HUES64 (cell line): Measurements from ENCODE around the gene CREB3L1. TPM values are rescaled to one million over a fixed set of nuclear protein-coding genes. Genes with fewer than 3 reads are reported as not detected.

Source experiments
- H3K27ac ChIP-seq: 2 replicates; pipeline ENCODE4 v1.7.0; 2013; ENCODE audit warnings: low read depth, low read length, inconsistent platforms
- H3K27me3 ChIP-seq: 2 replicates; pipeline ENCODE4 v1.6.1; 2013; ENCODE audit warnings: mild to moderate bottlenecking, low read length; ENCODE audit not compliant: insufficient read depth
- H3K36me3 ChIP-seq: 2 replicates; pipeline ENCODE4 v1.6.1; 2013; ENCODE audit warnings: mild to moderate bottlenecking, low read length; ENCODE audit not compliant: insufficient read depth
- H3K4me1 ChIP-seq: 2 replicates; pipeline ENCODE4 v1.6.1; 2013; ENCODE audit warnings: mild to moderate bottlenecking, low read length, moderate library complexity; ENCODE audit not compliant: insufficient read depth
- H3K4me3 ChIP-seq: 2 replicates; pipeline ENCODE4 v1.5.1; 2013; ENCODE audit warnings: mild to moderate bottlenecking, low read length, moderate library complexity
- H3K9ac ChIP-seq: 2 replicates; pipeline ENCODE4 v1.6.1; 2013; ENCODE audit warnings: mild to moderate bottlenecking, low read depth, low read length
- H3K9me3 ChIP-seq: 2 replicates; pipeline ENCODE4 v1.6.1; 2013; ENCODE audit warnings: low read depth, low read length; ENCODE audit not compliant: insufficient read depth
- WGBS: fragments of 150-250, 120-280 bp; methylation state at CpG from one replicate; pipeline ENCODE4 v1.1.7; 2013; ENCODE audit warnings: missing lambda C conversion rate; 5-methylcytosine and 5-hydroxymethylcytosine counted together
- polyA plus RNA-seq, 2 experiments: library from polyadenylated mRNA; stranded (reverse); fragments of 50-300 nt; gene quantifications; one replicate each; pipeline ENCODE4 v1.2.3, GENCODE V29; 2013

CREB3L1 gene
- polyA plus RNA-seq (2013, experiment 1 of 2): 4.6 TPM
- 9.1 TPM for polyA plus RNA-seq (2013, experiment 2 of 2)

GRCh38 chr11:46277622-46278386, at the start of gene CREB3L1:
TSS of gene CREB3L1 (plus strand) at chr11:46277662. CDS start at chr11:46278112, 450 bp downstream.
- H3K4me3 ChIP-seq: peak within 1 kb of the TSS; percentile 77
- WGBS: under 1% methylated on average over 61 of the region's 61 CpGs
- no peaks in the 10 kb centered on the region for H3K27me3 ChIP-seq
- no peaks in the 10 kb centered on the region for H3K9me3 ChIP-seq
- 0 out of 2 replicates have a peak within 1 kb of the TSS, but pooled peaks have one; percentile 9 for H3K27ac ChIP-seq
- peaks cover 34% of the 10 kb centered on the region for H3K4me1 ChIP-seq
- H3K36me3 ChIP-seq: no peaks in the 10 kb centered on the region
- peak within 1 kb of the TSS; percentile 53 for H3K9ac ChIP-seq

- H3K27me3 ChIP-seq: no peaks in the 10 kb centered on the region
- peaks cover 4% of the 10 kb centered on the region; the same call in 1 of the 2 replicates for H3K9me3 ChIP-seq
- H3K36me3 ChIP-seq: no peaks in the 10 kb centered on the region
- peaks cover 5% of the 10 kb centered on the region for H3K4me1 ChIP-seq
- no peak overlapping the region for H3K27ac ChIP-seq
- H3K4me3 ChIP-seq: no peak overlapping the region
- H3K9ac ChIP-seq: no peak overlapping the region
- WGBS: 96% methylated on average over 13 of the region's 13 CpGs
Measured at GRCh38 chr11:46229230-46229629, 48.2 kb upstream of the CREB3L1 start.

- WGBS: 64% methylated on average over 12 of the region's 12 CpGs
- H3K27ac ChIP-seq: no peak overlapping the region
- no peak overlapping the region for H3K9ac ChIP-seq
- peaks cover 27% of the 10 kb centered on the region for H3K4me1 ChIP-seq
- peaks cover 31% of the 10 kb centered on the region for H3K27me3 ChIP-seq
- peaks cover 8% of the 10 kb centered on the region; the same call in 1 of the 2 replicates for H3K9me3 ChIP-seq
- no peaks in the 10 kb centered on the region for H3K36me3 ChIP-seq
- H3K4me3 ChIP-seq: no peak overlapping the region
Measured at GRCh38 chr11:46234311-46234710, 43.2 kb upstream of the CREB3L1 start.

- H3K36me3 ChIP-seq: no peaks in the 10 kb centered on the region
- H3K9me3 ChIP-seq: peaks cover 8% of the 10 kb centered on the region; the same call in 1 of the 2 replicates
- WGBS: no CpG with 5 or more reads among the region's 1 CpG
- H3K27ac ChIP-seq: no peak overlapping the region
- no peak overlapping the region for H3K4me3 ChIP-seq
- peaks cover 34% of the 10 kb centered on the region for H3K4me1 ChIP-seq
- no peak overlapping the region for H3K9ac ChIP-seq
- H3K27me3 ChIP-seq: peaks cover 31% of the 10 kb centered on the region
Measured at GRCh38 chr11:46235777-46236688, 41.4 kb upstream of the CREB3L1 start.

GRCh38 chr11:46236918-46237247, 40.6 kb upstream of the CREB3L1 start:
- H3K4me1 ChIP-seq: peaks cover 34% of the 10 kb centered on the region
- H3K27ac ChIP-seq: no peak overlapping the region; the same call in 1 of the 2 replicates
- H3K4me3 ChIP-seq: peak overlapping the region; percentile 56
- H3K36me3 ChIP-seq: no peaks in the 10 kb centered on the region
- 10% methylated on average over 4 of the region's 5 CpGs for WGBS
- peaks cover 31% of the 10 kb centered on the region for H3K27me3 ChIP-seq
- H3K9ac ChIP-seq: no peak overlapping the region
- H3K9me3 ChIP-seq: peaks cover 8% of the 10 kb centered on the region; the same call in 1 of the 2 replicates

GRCh38 chr11:46237248-46238077, 40.0 kb upstream of the CREB3L1 start:
- Histone ChIP-seq H3K36me3 (no peaks in the 10 kb centered on the region), H3K4me3 (peak overlapping the region; percentile 56), H3K9ac (peak overlapping the region; percentile 41; the same call in 1 of the 2 replicates), H3K9me3 (peaks cover 8% of the 10 kb centered on the region; the same call in 1 of the 2 replicates), H3K27me3 (peaks cover 31% of the 10 kb centered on the region), H3K27ac (peak overlapping the region; percentile 42; the same call in 1 of the 2 replicates), H3K4me1 (peaks cover 40% of the 10 kb centered on the region)
- WGBS: 1% methylated on average over 59 of the region's 59 CpGs

- H3K4me1 ChIP-seq: peaks cover 45% of the 10 kb centered on the region
- no peak overlapping the region for H3K27ac ChIP-seq
- no peak overlapping the region for H3K9ac ChIP-seq
- peak overlapping the region; percentile 56 for H3K4me3 ChIP-seq
- WGBS: 1% methylated on average over 70 of the region's 70 CpGs
- H3K27me3 ChIP-seq: peaks cover 31% of the 10 kb centered on the region
- H3K9me3 ChIP-seq: peaks cover 4% of the 10 kb centered on the region; the same call in 1 of the 2 replicates
- no peaks in the 10 kb centered on the region for H3K36me3 ChIP-seq
Measured at GRCh38 chr11:46238078-46238966, 39.1 kb upstream of the CREB3L1 start.

GRCh38 chr11:46238967-46239800, 38.3 kb upstream of the CREB3L1 start:
- Histone ChIP-seq H3K4me1 (peaks cover 46% of the 10 kb centered on the region), H3K36me3 (no peaks in the 10 kb centered on the region), H3K27me3 (peaks cover 31% of the 10 kb centered on the region), H3K9ac (no peak overlapping the region), H3K4me3 (peak overlapping the region; percentile 56), H3K27ac (no peak overlapping the region; the same call in 1 of the 2 replicates), H3K9me3 (peaks cover 4% of the 10 kb centered on the region; the same call in 1 of the 2 replicates)
- 7% methylated on average over 44 of the region's 46 CpGs for WGBS

GRCh38 chr11:46239801-46240061, 37.7 kb upstream of the CREB3L1 start:
- H3K9me3 ChIP-seq: peaks cover 4% of the 10 kb centered on the region; the same call in 1 of the 2 replicates
- no peak overlapping the region for H3K9ac ChIP-seq
- no peak overlapping the region for H3K4me3 ChIP-seq
- peaks cover 41% of the 10 kb centered on the region for H3K4me1 ChIP-seq
- no peaks in the 10 kb centered on the region for H3K36me3 ChIP-seq
- WGBS: 88% methylated on average over 4 of the region's 4 CpGs
- peaks cover 31% of the 10 kb centered on the region for H3K27me3 ChIP-seq
- no peak overlapping the region for H3K27ac ChIP-seq
